ENCODE results near the gene SON.

Gene SON

GRCh38 chr21:33543505-33544129 is 779 bp downstream of the SON start:
- DNase-seq: no peak

- DNase-seq: no peak
Observed at GRCh38 chr21:33544451-33545195, 1.8 kb downstream of the SON start.

GRCh38 chr21:33546086-33546485 is 3.2 kb downstream of the SON start:
- DNase-seq: no peak

GRCh38 chr21:33549848-33550771 is 7.3 kb downstream of the SON start:
- DNase-seq: no peak

GRCh38 chr21:33550772-33551660 is 8.2 kb downstream of the SON start:
- DNase-seq: no peak

- no peak for DNase-seq
Observed at GRCh38 chr21:33551664-33552063, 8.8 kb downstream of the SON start.

GRCh38 chr21:33552093-33552998 is 9.5 kb downstream of the SON start:
- no peak for DNase-seq

GRCh38 chr21:33552999-33553598 is 10.3 kb downstream of the SON start:
- no peak for DNase-seq

GRCh38 chr21:33554236-33554981 is 11.6 kb downstream of the SON start:
- DNase-seq: no peak

GRCh38 chr21:33554982-33555344 is 12.1 kb downstream of the SON start:
- no peak for DNase-seq

- no peak for DNase-seq
Observed at GRCh38 chr21:33557447-33557846, 14.6 kb downstream of the SON start.

- no peak for DNase-seq
Observed at GRCh38 chr21:33558777-33559421, 16.1 kb downstream of the SON start.

- DNase-seq: no peak
Observed at GRCh38 chr21:33559813-33560212, 17.0 kb downstream of the SON start.

- no peak for DNase-seq
Observed at GRCh38 chr21:33560965-33561364, 18.1 kb downstream of the SON start.

GRCh38 chr21:33561373-33561772 is 18.5 kb downstream of the SON start:
- DNase-seq: no peak

- no peak for DNase-seq
Observed at GRCh38 chr21:33562389-33562788, 19.6 kb downstream of the SON start.

GRCh38 chr21:33566514-33566913 is 23.7 kb downstream of the SON start:
- DNase-seq: no peak

GRCh38 chr21:33567914-33568313 is 25.1 kb downstream of the SON start:
- no peak for DNase-seq

- no peak for DNase-seq
Observed at GRCh38 chr21:33568448-33568847, 25.6 kb downstream of the SON start.

GRCh38 chr21:33569991-33570390 is 27.2 kb downstream of the SON start:
- DNase-seq: no peak
